ENCODE data around the gene CXCL10. TPM values are rescaled to one million over a fixed set of nuclear protein-coding genes. Genes with fewer than 3 reads are reported as not detected.

Gene CXCL10
- total RNA-seq, 4 donors from 2014 or later: 0.52 to 1.9 TPM; not detected in 2

GRCh38 chr4:76009311-76009710, 14.0 kb downstream of the CXCL10 start:
- intact Hi-C loops (cut with DNase I; ENCODE audit: low total_unique reads): no loop called here
- Histone ChIP-seq H3K4me1 (no peaks in the 10 kb centered on the region), H3K27me3 (no peaks in the 10 kb centered on the region), H3K36me3 (no peaks in the 10 kb centered on the region), H3K9me3 (no peaks in the 10 kb centered on the region), H3K4me3 (no peak overlapping the region), H3K27ac (no peak overlapping the region)
- no peak for TF ChIP-seq POLR2A (IDR thresholded peaks at IDR 0.05)
- no peak for TF ChIP-seq CTCF (IDR thresholded peaks at IDR 0.05)
- DNase-seq: no peak

- H3K9me3 ChIP-seq: no peaks in the 10 kb centered on the region
- DNase-seq: no peak
- no peaks in the 10 kb centered on the region for H3K36me3 ChIP-seq
- H3K4me3 ChIP-seq: no peak within 1 kb of the TSS
- TF ChIP-seq POLR2A (IDR thresholded peaks at IDR 0.05) (no peak), CTCF (IDR thresholded peaks at IDR 0.05) (no peak)
- H3K27me3 ChIP-seq: no peaks in the 10 kb centered on the region
- intact Hi-C loops (cut with DNase I; ENCODE audit: low total_unique reads): no loop called here
- no peaks in the 10 kb centered on the region for H3K4me1 ChIP-seq
- no peak within 1 kb of the TSS for H3K27ac ChIP-seq
These were observed 16.0 kb downstream of the CXCL10 start, which contains the start of gene CXCL9 for GRCh38 chr4:76007089-76007862. CXCL9 (minus strand) TSS chr4:76007509; CDS start chr4:76007449, 60 bp downstream.

GRCh38 chr4:76003620-76004019, 19.7 kb downstream of the CXCL10 start:
- TF ChIP-seq CTCF (IDR thresholded peaks at IDR 0.05) (no peak), POLR2A (IDR thresholded peaks at IDR 0.05) (no peak)
- H3K27me3 ChIP-seq: no peaks in the 10 kb centered on the region
- H3K9me3 ChIP-seq: no peaks in the 10 kb centered on the region
- intact Hi-C loops (cut with DNase I; ENCODE audit: low total_unique reads): no loop called here
- no peak for DNase-seq
- no peak overlapping the region for H3K27ac ChIP-seq
- H3K4me1 ChIP-seq: no peaks in the 10 kb centered on the region
- no peak overlapping the region for H3K4me3 ChIP-seq
- no peaks in the 10 kb centered on the region for H3K36me3 ChIP-seq

GRCh38 chr4:76003035-76003434, 20.3 kb downstream of the CXCL10 start:
- Histone ChIP-seq H3K27me3 (no peaks in the 10 kb centered on the region), H3K4me3 (no peak overlapping the region), H3K27ac (no peak overlapping the region), H3K9me3 (no peaks in the 10 kb centered on the region), H3K4me1 (no peaks in the 10 kb centered on the region), H3K36me3 (no peaks in the 10 kb centered on the region)
- TF ChIP-seq POLR2A (IDR thresholded peaks at IDR 0.05) (no peak), CTCF (IDR thresholded peaks at IDR 0.05) (no peak)
- intact Hi-C loops (cut with DNase I; ENCODE audit: low total_unique reads): no loop called here
- no peak for DNase-seq

- Histone ChIP-seq H3K9me3 (no peaks in the 10 kb centered on the region), H3K27ac (no peak overlapping the region), H3K4me1 (no peaks in the 10 kb centered on the region), H3K36me3 (no peaks in the 10 kb centered on the region), H3K27me3 (no peaks in the 10 kb centered on the region), H3K4me3 (no peak overlapping the region)
- intact Hi-C loops (cut with DNase I; ENCODE audit: low total_unique reads): no loop called here
- DNase-seq: no peak
- TF ChIP-seq CTCF (IDR thresholded peaks at IDR 0.05) (no peak), POLR2A (IDR thresholded peaks at IDR 0.05) (no peak)
These were observed 21.1 kb downstream of the CXCL10 start for GRCh38 chr4:76002176-76002575.

Measured in uterus (tissue), 4 donors.